IMR-90 (cell line): ENCODE results near the gene CCSER1. TPM values are rescaled to one million over a fixed set of nuclear protein-coding genes. Genes with fewer than 3 reads are reported as not detected.

Experiments
- ATAC-seq: fragments of 200-7000 bp; cut with Tn5 transposase; 2 replicates; pipeline ENCODE4 v1.9.1; 2020; ENCODE audit warnings: low read depth, mild to moderate bottlenecking, moderate library complexity
- BruUV-seq: library from RNA; stranded (reverse); fragments of 400-500 nt; replicated peaks from 2 replicates; lab custom pipeline; 2021; lab: Mats Ljungman, UMichigan
- CTCF ChIA-PET: fragments of 300-600 bp; formaldehyde crosslinking; extraction: SDS; loops from one replicate; lab custom pipeline; 2021; ENCODE audit warnings: antibody characterized with exemption; lab: Yijun Ruan, JAX
- POLR2A ChIA-PET: fragments of 300-600 bp; sonication (Branson Sonifier 250); formaldehyde crosslinking; loops from one replicate; lab custom pipeline; 2022; ENCODE audit warnings: antibody characterized with exemption; ENCODE audit not compliant: unreplicated experiment; lab: Charles Lee
- DNase-seq: peaks from one replicate; pipeline ENCODE4 v3.0.0; 2013
- H2AFZ ChIP-seq: replicated peaks from 2 replicates; pipeline ENCODE3; 2013; ENCODE audit warnings: low read length, mild to moderate bottlenecking; ENCODE audit not compliant: poor library complexity
- H2AK5ac ChIP-seq: 2 replicates; pipeline ENCODE4 v1.6.1; 2013; ENCODE audit warnings: low read depth, low read length, inconsistent platforms
- H2AK9ac ChIP-seq: replicated peaks from 2 replicates; pipeline ENCODE3; 2013; ENCODE audit warnings: mild to moderate bottlenecking, low read depth, low read length, moderate library complexity; ENCODE audit not compliant: poor library complexity
- H2BK120ac ChIP-seq: 2 replicates; pipeline ENCODE4 v1.6.1; 2013; ENCODE audit warnings: low read depth, low read length, inconsistent platforms
- H2BK15ac ChIP-seq: 3 replicates; pipeline ENCODE4 v1.6.1; 2013; ENCODE audit warnings: low read depth, low read length, inconsistent platforms
- H2BK20ac ChIP-seq: 2 replicates; pipeline ENCODE4 v1.6.1; 2013; ENCODE audit warnings: low read depth, mild to moderate bottlenecking, inconsistent platforms, low read length, moderate library complexity
- H2BK5ac ChIP-seq: 2 replicates; pipeline ENCODE4 v1.6.1; 2013; ENCODE audit warnings: mild to moderate bottlenecking, low read depth, low read length, inconsistent platforms; ENCODE audit not compliant: poor library complexity, severe bottlenecking
- H3K14ac ChIP-seq: replicated peaks from 2 replicates; pipeline ENCODE4 v1.6.1; 2013; ENCODE audit warnings: low read depth, low read length, inconsistent platforms
- H3K18ac ChIP-seq: 2 replicates; pipeline ENCODE4 v1.6.1; 2013; ENCODE audit warnings: low read depth, low read length, control low read depth
- H3K23ac ChIP-seq: 2 replicates; pipeline ENCODE4 v1.6.1; 2013; ENCODE audit warnings: low read depth, low read length, inconsistent platforms
- H3K27ac ChIP-seq: 2 replicates; pipeline ENCODE4 v1.5.1; 2013; ENCODE audit warnings: mild to moderate bottlenecking, control low read depth, low read length; ENCODE audit not compliant: insufficient read depth
- H3K27me3 ChIP-seq: 2 replicates; pipeline ENCODE4 v1.6.1; 2013; ENCODE audit warnings: low read length; ENCODE audit not compliant: control insufficient read depth, insufficient read depth
- H3K36me3 ChIP-seq: 2 replicates; pipeline ENCODE4 v1.6.1; 2013; ENCODE audit warnings: low read length, mixed read lengths; ENCODE audit not compliant: control insufficient read depth, insufficient read depth
- H3K4ac ChIP-seq: 2 replicates; pipeline ENCODE4 v1.6.1; 2013; ENCODE audit warnings: low read depth, low read length, inconsistent platforms
- H3K4me1 ChIP-seq: 2 replicates; pipeline ENCODE4 v1.6.1; 2013; ENCODE audit warnings: low read length, mixed read lengths; ENCODE audit not compliant: control insufficient read depth, insufficient read depth
- H3K4me2 ChIP-seq: 2 replicates; pipeline ENCODE4 v1.6.1; 2013; ENCODE audit warnings: low read depth, mild to moderate bottlenecking, control low read depth, low read length, moderate library complexity
- H3K4me3 ChIP-seq: 2 replicates; pipeline ENCODE4 v1.5.1; 2013; ENCODE audit warnings: low read depth, mild to moderate bottlenecking, control low read depth, low read length, moderate library complexity; ENCODE audit not compliant: insufficient read depth
- H3K56ac ChIP-seq: 2 replicates; pipeline ENCODE4 v1.6.1; 2013; ENCODE audit warnings: low read length, inconsistent platforms; ENCODE audit not compliant: insufficient read depth; ENCODE audit errors: extremely low read depth
- H3K79me1 ChIP-seq, 2 experiments: 2 replicates each; pipeline ENCODE4 v1.6.1; 2013; ENCODE audit warnings: low read length in 2 of 2, inconsistent platforms in 1 of 2, low read depth in 1 of 2
- H3K9ac ChIP-seq: 2 replicates; pipeline ENCODE4 v1.6.1; 2013; ENCODE audit warnings: low read depth, low read length, control low read depth
- H3K9me1 ChIP-seq: 2 replicates; pipeline ENCODE4 v1.6.1; 2013; ENCODE audit warnings: low read length, inconsistent platforms; ENCODE audit not compliant: insufficient read depth
- H3K9me3 ChIP-seq: 2 replicates; pipeline ENCODE4 v1.6.1; 2013; ENCODE audit warnings: low read length; ENCODE audit not compliant: control insufficient read depth, insufficient read depth
- H4K20me1 ChIP-seq: 2 replicates; pipeline ENCODE4 v1.6.1; 2013; ENCODE audit warnings: low read length, inconsistent platforms; ENCODE audit not compliant: insufficient read depth
- H4K5ac ChIP-seq: 2 replicates; pipeline ENCODE4 v1.6.1; 2013; ENCODE audit warnings: mild to moderate bottlenecking, low read depth, low read length, control low read depth
- H4K8ac ChIP-seq, 2 experiments: 2 replicates each; pipeline ENCODE4 v1.6.1; 2013; ENCODE audit warnings: low read depth in 2 of 2, low read length in 2 of 2, control low read depth in 1 of 2, inconsistent platforms in 1 of 2
- H4K91ac ChIP-seq: 2 replicates; pipeline ENCODE4 v1.6.1; 2013; ENCODE audit warnings: low read depth, low read length, inconsistent platforms; ENCODE audit not compliant: insufficient read depth
- BHLHE40 ChIP-seq: fragments of 150-350 bp; IDR thresholded peaks from 2 replicates; pipeline ENCODE4 v1.6.1; 2016; ENCODE audit warnings: mild to moderate bottlenecking, low read depth, low read length
- CEBPB ChIP-seq: IDR thresholded peaks from 2 replicates; pipeline ENCODE4 v1.6.1; 2012; ENCODE audit warnings: low read depth, low read length, improper control_type of control experiment
- CHD1 ChIP-seq: IDR thresholded peaks from 2 replicates; pipeline ENCODE4 v1.6.1; 2012; ENCODE audit warnings: low read depth, low read length, improper control_type of control experiment
- FOS ChIP-seq: fragments of 150-350 bp; IDR thresholded peaks from 2 replicates; pipeline ENCODE4 v1.6.1; 2016; ENCODE audit warnings: low read depth, low read length
- MAFK ChIP-seq: IDR thresholded peaks from 2 replicates; pipeline ENCODE4 v1.6.1; 2012; ENCODE audit warnings: low read depth, low read length, improper control_type of control experiment
- MAZ ChIP-seq: IDR thresholded peaks from 2 replicates; pipeline ENCODE4 v1.6.1; 2012; ENCODE audit warnings: low read depth, mild to moderate bottlenecking, low read length, improper control_type of control experiment, moderate library complexity, borderline replicate concordance
- MXI1 ChIP-seq: IDR thresholded peaks from 2 replicates; pipeline ENCODE4 v1.6.1; 2012; ENCODE audit warnings: low read depth, mild to moderate bottlenecking, low read length, moderate library complexity, borderline replicate concordance
- NFE2L2 ChIP-seq: fragments of 150-350 bp; IDR thresholded peaks from 2 replicates; pipeline ENCODE4 v1.6.1; 2016; ENCODE audit warnings: low read depth, mild to moderate bottlenecking, low read length
- POLR2A ChIP-seq: IDR thresholded peaks from 2 replicates; pipeline ENCODE4 v1.6.1; 2012; ENCODE audit warnings: mild to moderate bottlenecking, low read depth, low read length
- RAD21 ChIP-seq: IDR thresholded peaks from 2 replicates; pipeline ENCODE4 v1.6.1; 2012; ENCODE audit warnings: low read length, improper control_type of control experiment
- RCOR1 ChIP-seq: IDR thresholded peaks from 2 replicates; pipeline ENCODE4 v1.6.1; 2012; ENCODE audit warnings: mild to moderate bottlenecking, low read length, improper control_type of control experiment; ENCODE audit not compliant: insufficient replicate concordance
- RFX5 ChIP-seq: IDR thresholded peaks from 2 replicates; pipeline ENCODE4 v1.8.0; 2012; ENCODE audit warnings: low read depth, mild to moderate bottlenecking, low read length, moderate library complexity
- SMC3 ChIP-seq: fragments of 150-350 bp; IDR thresholded peaks from 2 replicates; pipeline ENCODE4 v1.6.1; 2016; ENCODE audit warnings: low read depth, mild to moderate bottlenecking, antibody characterized with exemption, low read length, moderate library complexity
- WGBS, 2 experiments: methylation state at CpG; one replicate each; pipeline versions ENCODE4 v1.1.5 to v1.1.7; 2013; ENCODE audit warnings: missing lambda C conversion rate in 2 of 2; ENCODE audit not compliant: insufficient read length in 1 of 2; ENCODE audit errors: extremely low coverage in 2 of 2; 5-methylcytosine and 5-hydroxymethylcytosine counted together
- dilution Hi-C: fragments of 300-500 bp; cut with HindIII; formaldehyde crosslinking; loops from one replicate; pipeline ENCODE4 v1.14.3; 2018; ENCODE audit warnings: low sequenced_read_pairs; ENCODE audit not compliant: unreplicated experiment
- in situ Hi-C: fragments of 300-500 bp; cut with MboI; formaldehyde crosslinking; loops from 3 replicates; pipeline ENCODE4 v1.14.3; 2019; ENCODE audit warnings: low sequenced_read_pairs, inconsistent platforms, mixed read lengths
- intact Hi-C: fragments of 100-400 bp; cut with micrococcal nuclease; formaldehyde crosslinking; loops from 2 replicates; pipeline ENCODE4 v1.10.0; 2022
- polyA plus RNA-seq, 3 experiments: library from polyadenylated mRNA; depleted of rRNA; stranded (reverse); fragments of >200 nt; gene quantifications; 2 replicates each; pipeline ENCODE4 v1.2.3, GENCODE V29; 2012; ENCODE audit warnings: low replicate concordance in 1 of 3
- total RNA-seq: library from RNA; depleted of rRNA; stranded (reverse); fragments of >200 nt; gene quantifications from 2 replicates; pipeline ENCODE4 v1.2.3, GENCODE V29; 2012
- TF ChIP-seq, protein P1 (sequence below): fragments of 150-350 bp; IDR thresholded peaks from 2 replicates; pipeline ENCODE4 v1.6.1; 2017; ENCODE audit warnings: mild to moderate bottlenecking, antibody characterized with exemption, low read length, low read depth
- TF ChIP-seq, protein P2 (sequence below): conservative IDR thresholded peaks from 2 replicates; pipeline ENCODE4 v1.5.1; 2012; ENCODE audit warnings: mild to moderate bottlenecking, low read depth, low read length, improper control_type of control experiment
- TF ChIP-seq, protein P3 (sequence below): fragments of 150-350 bp; IDR thresholded peaks from 2 replicates; pipeline ENCODE4 v1.6.1; 2016; ENCODE audit warnings: low read depth, mild to moderate bottlenecking, low read length, moderate library complexity, borderline replicate concordance

The CCSER1 gene
- total and polyA plus RNA-seq, 2 of the 4 experiments (the other 2 are of a cell fraction) = not detected

DNA sequence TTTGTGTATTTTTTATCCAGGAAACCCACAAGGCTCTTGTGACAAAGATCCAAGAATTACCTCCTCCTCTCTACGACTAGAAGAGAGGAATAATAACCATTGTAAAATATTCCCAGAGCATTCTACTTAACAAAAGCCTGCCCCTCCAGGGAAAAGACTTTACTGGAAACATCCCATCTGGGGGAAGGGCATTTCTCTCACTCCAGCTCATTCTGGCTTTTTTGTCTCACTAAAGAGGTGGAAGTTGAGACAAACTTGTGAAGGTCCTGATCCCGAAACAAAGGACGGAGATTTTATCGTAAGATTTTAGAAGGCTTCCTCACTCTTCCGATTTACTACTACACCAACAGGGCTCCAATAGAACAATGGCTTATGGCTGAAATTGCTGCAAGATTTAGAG, 1484.6 kb downstream of the CCSER1 start:
- Histone ChIP-seq H4K20me1 (no peaks in the 10 kb centered on the region), H2BK15ac (no peak overlapping the region), H3K9me3 (peaks cover 12% of the 10 kb centered on the region), H3K36me3 (no peaks in the 10 kb centered on the region), H2AK5ac (no peak overlapping the region), H4K5ac (no peak overlapping the region), H2AFZ (no peak overlapping the region), H2BK120ac (no peak overlapping the region), H2BK5ac (no peak overlapping the region), H3K18ac (no peak overlapping the region), H3K9me1 (no peaks in the 10 kb centered on the region), H3K27me3 (no peaks in the 10 kb centered on the region), H2BK20ac (no peak overlapping the region), H3K4me2 (no peak overlapping the region), H3K79me1 (no peaks in the 10 kb centered on the region), H3K9ac (no peak overlapping the region), H3K14ac (no peak overlapping the region), H4K91ac (no peak overlapping the region), H2AK9ac (no peak overlapping the region), H3K4ac (no peak overlapping the region), H4K8ac (no peak overlapping the region), H3K23ac (no peak overlapping the region), H3K4me3 (no peak overlapping the region), H3K56ac (no peak overlapping the region), H3K4me1 (no peaks in the 10 kb centered on the region), H3K27ac (no peak overlapping the region)
- WGBS, 2 experiments = no CpG with 5 or more reads among the region's 5 CpGs
- BruUV-seq = no TSS peak
- intact Hi-C loops = no loop called here
- no peak for ATAC-seq
- ChIA-PET CTCF (no interaction called here), POLR2A (no interaction called here)
- dilution Hi-C loops = no loop called here
- TF ChIP-seq RAD21 = no peak
- TF ChIP-seq, protein P1, sequence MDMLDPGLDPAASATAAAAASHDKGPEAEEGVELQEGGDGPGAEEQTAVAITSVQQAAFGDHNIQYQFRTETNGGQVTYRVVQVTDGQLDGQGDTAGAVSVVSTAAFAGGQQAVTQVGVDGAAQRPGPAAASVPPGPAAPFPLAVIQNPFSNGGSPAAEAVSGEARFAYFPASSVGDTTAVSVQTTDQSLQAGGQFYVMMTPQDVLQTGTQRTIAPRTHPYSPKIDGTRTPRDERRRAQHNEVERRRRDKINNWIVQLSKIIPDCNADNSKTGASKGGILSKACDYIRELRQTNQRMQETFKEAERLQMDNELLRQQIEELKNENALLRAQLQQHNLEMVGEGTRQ = no peak
- no peak for TF ChIP-seq MAZ
- TF ChIP-seq MAFK = no peak
- TF ChIP-seq, protein P2, sequence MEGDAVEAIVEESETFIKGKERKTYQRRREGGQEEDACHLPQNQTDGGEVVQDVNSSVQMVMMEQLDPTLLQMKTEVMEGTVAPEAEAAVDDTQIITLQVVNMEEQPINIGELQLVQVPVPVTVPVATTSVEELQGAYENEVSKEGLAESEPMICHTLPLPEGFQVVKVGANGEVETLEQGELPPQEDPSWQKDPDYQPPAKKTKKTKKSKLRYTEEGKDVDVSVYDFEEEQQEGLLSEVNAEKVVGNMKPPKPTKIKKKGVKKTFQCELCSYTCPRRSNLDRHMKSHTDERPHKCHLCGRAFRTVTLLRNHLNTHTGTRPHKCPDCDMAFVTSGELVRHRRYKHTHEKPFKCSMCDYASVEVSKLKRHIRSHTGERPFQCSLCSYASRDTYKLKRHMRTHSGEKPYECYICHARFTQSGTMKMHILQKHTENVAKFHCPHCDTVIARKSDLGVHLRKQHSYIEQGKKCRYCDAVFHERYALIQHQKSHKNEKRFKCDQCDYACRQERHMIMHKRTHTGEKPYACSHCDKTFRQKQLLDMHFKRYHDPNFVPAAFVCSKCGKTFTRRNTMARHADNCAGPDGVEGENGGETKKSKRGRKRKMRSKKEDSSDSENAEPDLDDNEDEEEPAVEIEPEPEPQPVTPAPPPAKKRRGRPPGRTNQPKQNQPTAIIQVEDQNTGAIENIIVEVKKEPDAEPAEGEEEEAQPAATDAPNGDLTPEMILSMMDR = no peak
- TF ChIP-seq, protein P3, sequence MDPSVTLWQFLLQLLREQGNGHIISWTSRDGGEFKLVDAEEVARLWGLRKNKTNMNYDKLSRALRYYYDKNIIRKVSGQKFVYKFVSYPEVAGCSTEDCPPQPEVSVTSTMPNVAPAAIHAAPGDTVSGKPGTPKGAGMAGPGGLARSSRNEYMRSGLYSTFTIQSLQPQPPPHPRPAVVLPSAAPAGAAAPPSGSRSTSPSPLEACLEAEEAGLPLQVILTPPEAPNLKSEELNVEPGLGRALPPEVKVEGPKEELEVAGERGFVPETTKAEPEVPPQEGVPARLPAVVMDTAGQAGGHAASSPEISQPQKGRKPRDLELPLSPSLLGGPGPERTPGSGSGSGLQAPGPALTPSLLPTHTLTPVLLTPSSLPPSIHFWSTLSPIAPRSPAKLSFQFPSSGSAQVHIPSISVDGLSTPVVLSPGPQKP = no peak
- TF ChIP-seq MXI1 = no peak
- TF ChIP-seq BHLHE40 = no peak
- no peak for TF ChIP-seq POLR2A
- no peak for TF ChIP-seq CEBPB
- TF ChIP-seq FOS = no peak
- TF ChIP-seq NFE2L2 = no peak
- TF ChIP-seq RFX5 = no peak
- no peak for TF ChIP-seq SMC3
- no peak for TF ChIP-seq CHD1
- TF ChIP-seq RCOR1 = no peak
- in situ Hi-C loops = no loop called here
- DNase-seq = no peak
